HG03159 (cell line): ENCODE results near the gene ZNF117.
A peak's percentile ranks its signal among the peaks of the same experiment; 100 is the strongest.
"Not testable (repeated sequence)": the region's sequence is repeated elsewhere in the genome, so short reads cannot be mapped to it uniquely, and the experiment has no call there.

ENCODE experiments used
- ATAC-seq: cut with Tn5 transposase; IDR thresholded peaks from one replicate; pipeline ENCODE4 v1.9.1; 2021; ENCODE audit warnings: mild to moderate bottlenecking, moderate library complexity; ENCODE audit not compliant: unreplicated experiment

Gene ZNF117

DNA sequence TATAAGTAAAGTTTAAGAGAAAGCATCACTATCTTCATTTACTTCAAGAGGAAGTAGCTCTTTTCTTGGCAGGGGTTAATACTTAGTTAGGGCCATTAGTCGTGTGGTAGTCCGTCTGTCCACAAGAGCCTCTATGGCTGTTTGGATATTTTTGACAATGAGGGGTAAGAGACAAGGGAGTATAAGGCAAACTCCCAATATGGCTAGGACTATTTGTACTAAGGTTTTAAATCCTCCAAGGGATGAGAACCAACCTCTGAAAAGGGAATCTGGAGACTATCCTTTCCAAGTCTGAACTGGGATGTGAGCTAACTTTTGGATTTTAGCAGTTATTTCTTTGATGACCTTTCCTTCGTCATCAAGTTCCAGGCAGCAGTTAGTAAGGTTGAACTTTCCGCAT, at the start of gene ZNF117:
TSS of gene ZNF117 (minus strand) at position 101 of the 400 bp plus-strand sequence.
- no peak for ATAC-seq

DNA sequence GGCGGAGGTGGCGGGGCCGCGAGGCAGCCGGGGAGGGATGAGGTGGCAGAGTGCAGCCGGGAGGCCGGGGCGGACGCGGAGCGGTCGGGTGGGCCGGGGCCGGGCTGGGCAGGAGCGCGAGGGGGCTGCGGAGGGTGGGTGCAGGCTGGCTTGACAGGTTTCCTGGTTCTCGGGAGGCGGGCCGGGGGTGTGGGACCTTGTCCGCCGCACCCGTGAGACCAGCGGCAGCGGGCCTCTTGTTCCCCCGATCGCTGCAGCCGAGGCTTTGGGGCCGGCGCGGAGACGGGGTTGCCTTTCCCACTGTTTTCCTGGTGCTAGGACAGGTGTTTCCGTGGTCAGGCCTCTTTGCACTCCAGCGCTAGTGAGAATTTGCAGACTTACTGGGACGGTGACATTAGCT, 47.9 kb upstream of the ZNF117 start:
- ATAC-seq = peak; percentile 13

GRCh38 chr7:65037740-65038688, 47.2 kb upstream of the ZNF117 start:
- peak; percentile 81 for ATAC-seq

DNA sequence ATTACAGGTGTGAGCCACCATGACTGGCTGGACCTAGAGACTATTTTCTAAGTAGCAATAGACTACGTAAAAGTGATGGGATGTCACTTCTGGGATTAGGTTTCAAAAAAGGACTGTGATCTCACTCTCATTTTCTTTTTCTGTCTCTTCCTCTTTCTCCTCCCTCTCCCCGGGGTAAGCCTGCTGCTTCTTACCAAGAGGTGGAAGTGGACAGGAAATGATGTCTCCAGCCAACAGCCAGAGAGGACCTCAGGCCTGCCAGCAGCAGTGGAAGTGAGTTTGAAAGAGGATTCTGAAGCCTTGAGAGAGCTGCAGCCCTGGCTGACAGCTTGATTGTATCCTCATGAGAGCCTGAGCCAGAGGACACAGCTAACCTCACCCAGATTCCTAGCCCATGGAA, 45.7 kb upstream of the ZNF117 start:
- ATAC-seq = not testable (repeated sequence)

- not testable (repeated sequence) for ATAC-seq
Measured at GRCh38 chr7:65035469-65035868, 44.6 kb upstream of the ZNF117 start.

DNA sequence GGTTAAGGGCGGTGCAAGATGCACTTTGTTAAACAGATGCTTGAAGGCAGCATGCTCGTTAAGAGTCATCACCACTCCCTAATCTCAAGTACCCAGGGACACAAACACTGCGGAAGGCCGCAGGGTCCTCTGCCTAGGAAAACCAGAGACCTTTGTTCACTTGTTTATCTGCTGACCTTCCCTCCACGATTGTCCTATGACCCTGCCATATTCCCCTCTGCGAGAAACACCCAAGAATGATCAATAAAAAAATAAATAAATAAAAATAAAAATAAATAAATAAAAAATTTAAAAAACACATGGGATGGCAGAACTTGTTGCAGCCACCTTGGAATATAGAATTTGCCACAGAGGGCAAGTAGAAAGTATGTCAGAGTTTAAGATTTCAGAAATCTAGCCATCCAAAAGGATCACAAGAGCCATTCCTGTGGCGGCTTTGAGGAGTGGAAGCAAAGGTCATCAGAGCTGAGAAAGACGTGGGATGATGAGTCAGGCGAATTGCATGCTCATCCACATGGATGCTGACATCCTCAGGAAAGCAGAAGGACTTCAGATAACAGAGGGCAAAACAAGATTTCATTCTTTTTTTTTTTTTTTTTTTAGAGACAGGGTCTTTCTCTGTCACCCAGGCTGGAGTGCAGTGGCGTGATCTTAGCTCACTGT, 43.4 kb upstream of the ZNF117 start:
- ATAC-seq = not testable (repeated sequence)

GRCh38 chr7:65033391-65033790, 42.6 kb upstream of the ZNF117 start:
- ATAC-seq = not testable (repeated sequence)

GRCh38 chr7:65025023-65025422, 34.2 kb upstream of the ZNF117 start:
- not testable (repeated sequence) for ATAC-seq

- ATAC-seq = not testable (repeated sequence)
Measured at GRCh38 chr7:65020978-65021377, 30.1 kb upstream of the ZNF117 start.

DNA sequence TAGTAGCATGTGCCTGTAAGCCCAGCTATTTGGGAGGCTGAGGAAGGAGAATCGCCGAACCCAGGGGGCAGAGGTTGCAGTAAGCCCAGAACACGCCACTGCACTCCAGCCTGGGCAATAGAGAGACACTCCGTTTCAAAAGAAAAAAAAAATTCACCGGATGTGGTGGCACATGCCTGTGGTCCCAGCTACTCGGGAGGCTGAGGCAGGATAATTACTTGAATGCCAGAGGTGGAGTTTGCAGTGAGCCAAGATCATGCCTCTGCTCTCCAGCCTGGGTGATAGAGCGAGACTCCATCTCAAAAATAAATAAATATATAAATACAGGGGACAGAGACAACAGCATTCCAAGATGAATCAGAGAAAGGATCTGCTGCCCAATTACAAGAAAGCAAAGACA, 19.0 kb upstream of the ZNF117 start:
- ATAC-seq = not testable (repeated sequence)

DNA sequence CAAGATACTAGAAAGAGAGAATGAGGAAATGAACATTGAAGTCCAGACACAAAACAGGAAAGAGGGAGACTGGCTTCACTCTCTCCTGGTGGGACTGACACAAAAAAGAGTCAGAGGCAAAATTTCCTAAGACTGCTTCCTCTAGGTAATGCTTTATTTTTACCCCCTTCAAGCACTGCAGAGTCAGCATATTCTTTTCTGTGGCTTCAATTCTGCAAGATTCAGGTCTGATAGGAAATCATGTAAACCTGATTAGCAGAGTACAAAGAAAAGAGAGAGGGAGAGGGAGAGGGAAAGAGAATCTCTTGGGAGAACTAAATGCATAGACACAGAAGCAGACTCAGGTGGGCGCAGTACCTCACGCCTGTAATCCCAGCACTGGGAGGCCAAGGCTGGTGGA, 18.6 kb upstream of the ZNF117 start:
- ATAC-seq = not testable (repeated sequence)

- ATAC-seq = not testable (repeated sequence)
Measured at GRCh38 chr7:65007036-65007435, 16.2 kb upstream of the ZNF117 start.

DNA sequence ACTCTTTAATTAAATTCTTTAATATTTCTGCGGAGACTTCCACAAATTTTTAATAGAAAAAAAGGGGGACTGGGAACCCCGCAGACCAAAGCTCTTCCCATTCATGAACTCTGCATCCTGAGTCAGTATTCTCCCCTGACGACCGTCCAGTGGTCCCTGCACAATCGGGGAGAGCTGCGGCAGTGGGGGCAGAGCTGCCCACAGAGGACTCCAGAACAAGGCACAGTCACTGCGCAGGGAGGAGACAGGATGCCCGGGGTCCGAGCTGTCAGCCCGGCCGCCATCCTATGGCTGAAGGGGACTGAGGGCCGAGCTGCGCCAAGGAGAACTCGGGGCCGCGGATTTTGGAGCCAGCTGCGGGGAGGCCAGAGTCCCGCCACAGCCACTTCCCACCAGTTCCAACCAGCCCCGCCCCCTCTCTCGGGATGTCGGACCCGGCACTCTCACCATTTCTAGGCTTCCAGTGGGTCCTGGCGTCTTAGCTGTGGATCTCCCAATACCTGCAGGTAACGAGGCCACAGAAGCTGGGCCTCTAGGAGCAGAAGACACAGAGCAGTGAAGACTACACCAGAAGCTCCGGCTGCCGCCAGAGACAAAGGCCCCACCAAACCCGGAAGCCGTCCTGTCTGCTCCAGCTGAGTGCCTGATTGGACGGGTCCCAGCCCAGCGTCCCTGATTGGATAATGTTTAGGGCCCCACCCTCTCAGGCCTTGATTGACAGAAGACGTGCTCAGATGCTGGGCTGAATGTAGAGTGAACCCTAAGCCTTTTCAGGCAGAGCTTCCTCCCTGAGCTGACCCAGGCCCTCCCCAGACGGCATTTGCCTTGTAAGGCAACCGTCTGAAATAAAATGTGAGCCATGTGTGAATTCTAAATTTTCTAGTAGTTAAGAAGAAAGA, 15.5 kb upstream of the ZNF117 start, which contains the start of gene ERV3-1:
TSS of gene ERV3-1 (minus strand) at position 594 of the 899 bp plus-strand sequence. CDS start 13,661 bp downstream, outside the sequence.
- ATAC-seq = peak; percentile 100

- ATAC-seq = no peak
Measured at GRCh38 chr7:65004575-65004974, 13.7 kb upstream of the ZNF117 start.

GRCh38 chr7:65002972-65003585, 12.2 kb upstream of the ZNF117 start:
- ATAC-seq = no peak

DNA sequence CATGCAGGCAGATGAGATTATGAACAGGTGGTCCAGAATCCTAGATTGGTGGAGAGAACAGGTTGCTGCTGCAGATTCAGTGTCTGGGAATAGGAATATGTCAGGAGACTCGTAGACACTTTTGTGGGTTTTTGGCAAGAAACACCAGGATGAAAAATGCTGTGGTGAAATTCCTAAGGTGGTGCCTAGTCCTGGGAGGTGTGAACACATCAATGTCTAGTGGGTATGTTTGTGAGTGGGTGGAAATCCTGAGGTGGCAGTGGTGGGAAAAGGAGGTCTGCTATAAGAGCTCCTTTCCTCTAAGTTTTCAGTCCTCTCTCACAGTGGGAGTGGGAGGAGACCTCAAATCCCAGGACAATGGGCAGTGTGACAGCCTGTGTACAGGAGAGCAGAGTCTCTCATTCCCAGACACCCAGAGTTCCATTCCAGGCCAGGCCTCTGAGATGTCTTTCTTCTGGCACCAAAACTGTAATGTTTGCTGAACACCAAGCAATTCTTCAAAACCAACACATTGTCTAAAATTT, 10.5 kb upstream of the ZNF117 start:
- no peak for ATAC-seq

DNA sequence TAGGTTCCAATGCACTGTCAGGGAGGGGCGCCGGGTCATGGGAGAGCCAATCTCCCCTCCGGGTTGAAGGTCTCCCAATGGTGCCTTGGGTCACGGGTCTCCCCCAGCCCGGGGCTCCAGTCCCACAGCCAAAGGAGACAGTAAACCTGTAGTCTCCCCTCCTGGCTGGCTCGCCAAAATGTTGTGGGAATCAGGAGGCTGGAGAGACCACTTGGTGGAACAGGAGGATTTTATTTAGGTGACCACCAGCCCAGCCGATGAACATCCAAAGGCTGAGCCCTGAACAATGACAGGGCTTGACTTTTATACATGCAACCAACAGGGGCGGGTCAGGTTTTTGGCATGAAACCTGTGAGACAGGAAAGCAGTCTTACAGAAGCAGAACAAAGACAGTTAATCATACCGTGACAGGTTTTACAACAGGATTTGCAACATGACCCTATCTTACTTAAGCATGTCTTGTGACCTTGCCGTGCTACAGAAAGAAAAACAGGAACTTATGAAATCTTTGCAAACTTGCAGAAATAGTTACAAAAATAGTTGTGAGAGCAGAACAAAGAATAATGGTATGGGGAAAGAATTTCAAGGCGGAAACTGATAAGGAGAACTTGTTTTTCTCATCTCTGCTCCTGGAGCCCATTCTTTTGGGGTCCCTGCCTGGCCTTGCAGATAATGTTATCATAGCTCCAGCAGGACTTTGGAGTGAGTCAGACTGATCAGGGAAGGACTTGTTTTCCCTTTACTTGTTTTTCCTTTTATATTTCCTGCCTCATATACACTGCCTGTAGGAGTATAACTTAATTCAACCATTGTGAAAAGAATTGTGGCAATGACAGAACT, 8.5 kb upstream of the ZNF117 start:
- peak; percentile 77 for ATAC-seq

DNA sequence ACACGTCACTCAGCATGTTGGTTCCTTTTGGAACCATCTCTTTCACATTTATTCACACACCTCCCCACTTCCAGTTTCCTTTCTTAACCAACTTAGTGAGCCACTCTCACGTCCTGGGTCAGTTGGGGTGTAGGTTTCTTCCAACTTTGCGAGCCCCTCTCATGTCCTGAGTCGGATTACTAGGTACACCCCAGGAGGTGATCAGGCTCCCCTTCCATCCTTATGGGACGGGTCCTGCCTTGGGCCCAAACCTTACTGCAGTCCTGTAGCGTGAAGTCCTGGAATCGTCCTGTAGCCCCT, 8.0 kb upstream of the ZNF117 start:
- no peak for ATAC-seq

DNA sequence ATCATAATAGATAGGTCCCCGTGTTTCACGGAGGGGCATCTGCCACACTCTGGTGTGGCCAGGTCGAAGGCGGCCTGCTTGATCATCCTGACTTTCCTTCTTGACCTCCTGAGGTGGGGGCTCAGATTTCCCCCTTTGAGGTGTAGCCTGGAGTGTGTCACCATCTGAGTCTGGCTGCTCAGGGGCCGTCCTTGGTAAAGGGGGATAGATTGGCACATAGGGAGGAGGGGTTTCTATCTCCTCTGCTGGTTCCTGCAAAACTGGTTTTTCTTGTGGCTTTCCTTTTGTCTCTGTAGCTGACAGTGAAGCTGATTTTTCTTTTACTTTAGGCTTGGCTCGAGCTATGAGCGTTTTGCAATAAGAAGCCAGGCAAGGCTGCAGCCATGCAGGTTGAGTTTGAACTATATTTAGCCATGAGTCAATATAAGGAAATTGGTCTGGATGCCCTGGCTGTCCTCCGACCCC, 7.1 kb upstream of the ZNF117 start:
- no peak for ATAC-seq
